Mesenchymal stem cell (in vitro differentiated cells and primary cell): ENCODE results near the gene PBX3.
A peak's percentile ranks its signal among the peaks of the same experiment; 100 is the strongest.

Source experiments
- DNase-seq: peaks from one replicate; pipeline ENCODE4 v3.0.0-alpha.2; 2013
- H2AFZ ChIP-seq: one replicate; pipeline ENCODE4 v1.6.1; 2013; ENCODE audit warnings: low read depth, mild to moderate bottlenecking, control low read depth, inconsistent platforms, low read length, moderate library complexity
- H2AK5ac ChIP-seq: 2 replicates; pipeline ENCODE4 v1.6.1; 2013; ENCODE audit warnings: low read length, moderate library complexity, mild to moderate bottlenecking, inconsistent platforms; ENCODE audit not compliant: severe bottlenecking
- H2BK120ac ChIP-seq: one replicate; pipeline ENCODE4 v1.6.1; 2013; ENCODE audit warnings: low read depth, mild to moderate bottlenecking, inconsistent platforms, low read length, moderate library complexity
- H2BK12ac ChIP-seq, 2 experiments: one replicate each; pipeline ENCODE4 v1.6.1; 2013; ENCODE audit warnings: inconsistent platforms in 2 of 2, low read length in 2 of 2, mild to moderate bottlenecking in 2 of 2, moderate library complexity in 2 of 2, control low read depth in 1 of 2
- H2BK15ac ChIP-seq: one replicate; pipeline ENCODE4 v1.6.1; 2013; ENCODE audit warnings: mild to moderate bottlenecking, low read depth, inconsistent platforms; ENCODE audit not compliant: poor library complexity, severe bottlenecking
- H2BK5ac ChIP-seq: 2 replicates; pipeline ENCODE4 v1.6.1; 2013; ENCODE audit warnings: low read depth, mild to moderate bottlenecking, low read length, control low read depth, inconsistent platforms; ENCODE audit not compliant: poor library complexity, severe bottlenecking
- H3K14ac ChIP-seq, 2 experiments: one replicate each; pipeline ENCODE4 v1.6.1; 2013; ENCODE audit warnings: inconsistent platforms in 2 of 2, low read length in 2 of 2, control low read depth in 1 of 2, mild to moderate bottlenecking in 1 of 2, moderate library complexity in 1 of 2
- H3K18ac ChIP-seq, 2 experiments: one replicate each; pipeline ENCODE4 v1.6.1; 2013; ENCODE audit warnings: inconsistent platforms in 2 of 2, low read length in 2 of 2, control low read depth in 1 of 2, low read depth in 1 of 2, mild to moderate bottlenecking in 1 of 2
- H3K23ac ChIP-seq, 2 experiments: one replicate each; pipeline ENCODE4 v1.6.1; 2013; ENCODE audit warnings: inconsistent platforms in 2 of 2, low read length in 2 of 2, mild to moderate bottlenecking in 2 of 2, moderate library complexity in 2 of 2, control low read depth in 1 of 2
- H3K27ac ChIP-seq: 2 replicates; pipeline ENCODE4 v1.5.1; 2013; ENCODE audit warnings: mild to moderate bottlenecking, moderate library complexity, low read length, control low read depth, inconsistent platforms; ENCODE audit not compliant: poor library complexity, severe bottlenecking
- H3K27me3 ChIP-seq, 2 experiments: 2 replicates each; pipeline versions ENCODE4 v1.6.1 to v1.7.0; 2013; ENCODE audit warnings: low read length in 2 of 2, mild to moderate bottlenecking in 2 of 2, moderate library complexity in 2 of 2, control low read depth in 1 of 2, inconsistent platforms in 1 of 2; ENCODE audit not compliant: control insufficient read depth in 1 of 2, insufficient read depth in 1 of 2
- H3K36me3 ChIP-seq, 2 experiments: 2 replicates each; pipeline versions ENCODE4 v1.6.1 to v1.7.0; 2013; ENCODE audit warnings: low read length in 2 of 2, control low read depth in 1 of 2, inconsistent platforms in 1 of 2, low read depth in 1 of 2, mild to moderate bottlenecking in 1 of 2; ENCODE audit not compliant: insufficient read depth in 2 of 2, control insufficient read depth in 1 of 2
- H3K4ac ChIP-seq, 2 experiments: one replicate each; pipeline ENCODE4 v1.6.1; 2013; ENCODE audit warnings: inconsistent platforms in 2 of 2, low read length in 2 of 2, mild to moderate bottlenecking in 2 of 2, moderate library complexity in 2 of 2, control low read depth in 1 of 2, low read depth in 1 of 2
- H3K4me1 ChIP-seq: 2 replicates; pipeline ENCODE4 v1.6.1; 2013; ENCODE audit warnings: low read depth, low read length, control low read depth; ENCODE audit not compliant: control insufficient read depth, insufficient read depth
- H3K4me2 ChIP-seq: 2 replicates; pipeline ENCODE4 v1.6.1; 2013; ENCODE audit warnings: low read length, mild to moderate bottlenecking, inconsistent platforms; ENCODE audit not compliant: poor library complexity, severe bottlenecking
- H3K4me3 ChIP-seq, 2 experiments: 2 replicates each; pipeline versions ENCODE4 v1.5.1 to v1.7.0; 2013; ENCODE audit warnings: low read length in 2 of 2, mild to moderate bottlenecking in 2 of 2, control low read depth in 1 of 2, low read depth in 1 of 2; ENCODE audit not compliant: insufficient read depth in 1 of 2
- H3K79me1 ChIP-seq: replicated peaks from 2 replicates; pipeline ENCODE4 v1.6.1; 2013; ENCODE audit warnings: mild to moderate bottlenecking, control low read depth, low read length, inconsistent platforms; ENCODE audit not compliant: poor library complexity, severe bottlenecking
- H3K9ac ChIP-seq: 2 replicates; pipeline ENCODE4 v1.7.0; 2013; ENCODE audit warnings: mild to moderate bottlenecking, low read length, moderate library complexity
- H3K9me3 ChIP-seq: 2 replicates; pipeline ENCODE4 v1.7.0; 2013; ENCODE audit warnings: mild to moderate bottlenecking, low read length; ENCODE audit not compliant: control insufficient read depth
- H4K8ac ChIP-seq: one replicate; pipeline ENCODE4 v1.6.1; 2013; ENCODE audit warnings: inconsistent platforms, mild to moderate bottlenecking, low read length, moderate library complexity
- H4K91ac ChIP-seq: one replicate; pipeline ENCODE4 v1.6.1; 2013; ENCODE audit warnings: mild to moderate bottlenecking, low read length, inconsistent platforms
- WGBS: methylation state at CpG from one replicate; pipeline ENCODE4 v1.1.7; 2013; ENCODE audit warnings: mixed read lengths; 5-methylcytosine and 5-hydroxymethylcytosine counted together

The PBX3 gene

GRCh38 chr9:125987420-125987819 is 240.2 kb downstream of the PBX3 start:
- no peak overlapping the region for H2BK12ac ChIP-seq

GRCh38 chr9:125988479-125989050 is 241.4 kb downstream of the PBX3 start:
- H2AK5ac ChIP-seq = no peak overlapping the region
- H3K4me3 ChIP-seq = no peak overlapping the region
- no peak overlapping the region for H2BK5ac ChIP-seq
- no peak overlapping the region for H3K9ac ChIP-seq
- no peak overlapping the region for H3K27ac ChIP-seq
- peaks cover 0 to 3% of the 10 kb centered on the region in 2 experiments for H3K36me3 ChIP-seq
- no peaks in the 10 kb centered on the region for H3K4me1 ChIP-seq
- peaks cover 3 to 33% of the 10 kb centered on the region in 2 experiments for H3K27me3 ChIP-seq
- H2BK12ac ChIP-seq = no peak overlapping the region
- no peak overlapping the region for H3K4me2 ChIP-seq
- H2AFZ ChIP-seq = no peak overlapping the region
- H3K23ac ChIP-seq = no peak overlapping the region
- no peak overlapping the region for H4K8ac ChIP-seq
- no peaks in the 10 kb centered on the region for H3K9me3 ChIP-seq
- H3K79me1 ChIP-seq = no peaks in the 10 kb centered on the region
- H4K91ac ChIP-seq = no peak overlapping the region
- H3K14ac ChIP-seq = no peak overlapping the region
- no peak for DNase-seq
- H3K4ac ChIP-seq = no peak overlapping the region
- no peak overlapping the region for H2BK120ac ChIP-seq
- H2BK15ac ChIP-seq = no peak overlapping the region
- WGBS = 82% methylated on average over 9 of the region's 9 CpGs
- no peak overlapping the region for H3K18ac ChIP-seq

More at GRCh38 chr9:125987420-125987819, 240.2 kb downstream of the PBX3 start:
- peaks cover 0 to 3% of the 10 kb centered on the region in 2 experiments for H3K36me3 ChIP-seq
- no peak overlapping the region for H2AFZ ChIP-seq
- no peak overlapping the region for H4K8ac ChIP-seq
- H3K27me3 ChIP-seq = peaks cover 4 to 43% of the 10 kb centered on the region in 2 experiments
- no peak overlapping the region for H3K9ac ChIP-seq
- H3K27ac ChIP-seq = no peak overlapping the region
- H3K18ac ChIP-seq = no peak overlapping the region
- no peak overlapping the region for H4K91ac ChIP-seq
- H2BK5ac ChIP-seq = no peak overlapping the region
- no peaks in the 10 kb centered on the region for H3K4me1 ChIP-seq
- H3K79me1 ChIP-seq = no peaks in the 10 kb centered on the region
- H3K4me2 ChIP-seq = no peak overlapping the region
- DNase-seq = no peak
- H3K4ac ChIP-seq = no peak overlapping the region
- H2AK5ac ChIP-seq = no peak overlapping the region
- no peak overlapping the region for H3K4me3 ChIP-seq
- H3K9me3 ChIP-seq = no peaks in the 10 kb centered on the region
- no peak overlapping the region for H2BK120ac ChIP-seq
- H3K23ac ChIP-seq = no peak overlapping the region
- H3K14ac ChIP-seq = peak overlapping the region in 1 of 2 experiments; percentile 53
- H2BK15ac ChIP-seq = no peak overlapping the region
- 83% methylated on average over 5 of the region's 5 CpGs for WGBS

- H3K9me3 ChIP-seq = no peaks in the 10 kb centered on the region
- H4K8ac ChIP-seq = no peak overlapping the region
- H3K4me3 ChIP-seq = no peak overlapping the region
- H3K4me2 ChIP-seq = no peak overlapping the region
- H2BK5ac ChIP-seq = no peak overlapping the region
- no peak overlapping the region for H2AK5ac ChIP-seq
- H3K18ac ChIP-seq = no peak overlapping the region
- H3K4ac ChIP-seq = no peak overlapping the region
- no peak overlapping the region for H2BK15ac ChIP-seq
- H3K27ac ChIP-seq = no peak overlapping the region
- no peaks in the 10 kb centered on the region for H3K4me1 ChIP-seq
- H2AFZ ChIP-seq = no peak overlapping the region
- H2BK12ac ChIP-seq = no peak overlapping the region
- DNase-seq = no peak
- peaks cover 3 to 35% of the 10 kb centered on the region in 2 experiments for H3K27me3 ChIP-seq
- no peak overlapping the region for H2BK120ac ChIP-seq
- H4K91ac ChIP-seq = no peak overlapping the region
- no peak overlapping the region for H3K14ac ChIP-seq
- H3K79me1 ChIP-seq = no peaks in the 10 kb centered on the region
- no peak overlapping the region for H3K23ac ChIP-seq
- H3K36me3 ChIP-seq = peaks cover 0 to 3% of the 10 kb centered on the region in 2 experiments
- WGBS = 84% methylated on average over 8 of the region's 8 CpGs
- no peak overlapping the region for H3K9ac ChIP-seq
These were observed 241.9 kb downstream of the PBX3 start for GRCh38 chr9:125989090-125989501.

DNA sequence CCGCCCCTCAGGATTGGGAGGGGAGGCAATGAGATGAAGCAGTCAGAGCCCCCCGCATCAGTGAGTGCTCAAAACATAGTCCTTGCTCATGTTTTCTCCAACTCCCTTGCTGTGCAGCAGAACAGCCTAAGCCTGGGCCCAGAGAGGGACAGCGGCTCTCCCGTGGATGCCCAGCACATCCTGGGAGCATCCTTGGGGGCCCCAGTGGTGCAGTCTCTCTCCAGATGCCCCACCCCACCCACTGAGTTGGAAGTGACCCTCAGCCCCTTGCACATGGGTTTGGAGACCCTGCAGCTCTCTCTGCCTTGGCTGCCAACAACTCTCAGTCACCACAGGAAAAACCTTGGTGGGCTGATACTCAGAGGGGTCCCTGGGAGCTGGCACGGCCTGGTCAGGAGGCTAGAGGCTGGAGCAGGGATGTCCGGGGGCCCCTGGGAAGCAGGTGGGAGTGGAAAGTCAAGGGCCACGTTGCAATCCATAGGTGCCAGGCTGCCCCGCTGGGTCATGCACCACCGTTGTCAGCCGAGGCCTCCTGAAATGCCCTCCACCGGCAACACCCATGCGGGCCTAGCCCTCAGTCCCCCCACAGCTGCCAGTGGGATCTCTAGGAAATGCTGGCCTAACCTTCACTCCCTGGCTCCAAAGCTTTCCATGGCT is 242.5 kb downstream of the PBX3 start:
- Histone ChIP-seq H3K9me3 (no peaks in the 10 kb centered on the region), H3K36me3 (peaks cover 0 to 3% of the 10 kb centered on the region in 2 experiments), H2BK120ac (no peak overlapping the region), H2AFZ (no peak overlapping the region), H2AK5ac (no peak overlapping the region), H2BK12ac (no peak overlapping the region), H3K27me3 (peaks cover 3 to 40% of the 10 kb centered on the region in 2 experiments), H3K4me3 (no peak overlapping the region), H3K23ac (no peak overlapping the region), H4K8ac (no peak overlapping the region), H3K18ac (no peak overlapping the region), H4K91ac (no peak overlapping the region), H3K4ac (no peak overlapping the region), H3K9ac (no peak overlapping the region), H2BK5ac (no peak overlapping the region), H3K79me1 (no peaks in the 10 kb centered on the region), H2BK15ac (no peak overlapping the region), H3K14ac (peak overlapping the region in 1 of 2 experiments; percentile 58), H3K27ac (no peak overlapping the region), H3K4me2 (no peak overlapping the region), H3K4me1 (no peaks in the 10 kb centered on the region)
- no peak for DNase-seq
- 87% methylated on average over 12 of the region's 12 CpGs for WGBS
